NCI-H2171 treated with DMSO at 0.1 percent for 48 hours (cell line): ENCODE results near the gene STXBP1.
"Not testable (repeated sequence)": the region's sequence is repeated elsewhere in the genome, so short reads cannot be mapped to it uniquely, and the experiment has no call there.

Source experiments
- DNase-seq: peaks from one replicate; lab custom pipeline; 2025; lab: John Stamatoyannopoulos, UW

Gene STXBP1

GRCh38 chr9:127611899-127612790, at the start of gene STXBP1:
Gene STXBP1, plus strand, starts transcription at chr9:127612277. Its CDS starts 127 bp downstream, at chr9:127612404.
- peak; percentile 88 for DNase-seq

DNA sequence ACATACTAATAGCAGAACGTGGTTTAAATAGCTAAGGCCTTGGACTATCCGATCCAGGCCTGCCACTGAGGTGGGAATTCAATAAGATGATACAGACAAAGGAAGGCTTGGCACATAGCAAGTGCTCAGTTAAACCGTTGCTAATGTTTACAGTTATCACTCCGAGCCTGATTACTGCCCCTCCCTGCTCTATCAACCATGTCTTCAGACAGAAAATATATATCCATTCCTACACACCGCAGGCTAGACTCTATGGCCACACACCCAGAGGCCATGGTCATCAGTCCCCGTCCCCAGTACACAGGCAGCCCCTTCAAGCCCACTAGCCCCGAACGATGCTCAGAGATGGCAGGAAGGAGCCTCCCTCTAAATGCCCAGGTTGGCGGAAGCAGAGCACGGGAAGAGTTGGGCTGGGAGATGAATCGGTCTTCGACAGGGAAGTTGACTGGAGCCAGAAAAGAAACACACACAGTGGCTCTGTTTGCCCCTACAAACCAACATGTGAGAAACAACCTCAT, 49.7 kb upstream of the STXBP1 start:
- no peak for DNase-seq

- no peak for DNase-seq
These were observed 49.2 kb upstream of the STXBP1 start for GRCh38 chr9:127562841-127563401.

DNA sequence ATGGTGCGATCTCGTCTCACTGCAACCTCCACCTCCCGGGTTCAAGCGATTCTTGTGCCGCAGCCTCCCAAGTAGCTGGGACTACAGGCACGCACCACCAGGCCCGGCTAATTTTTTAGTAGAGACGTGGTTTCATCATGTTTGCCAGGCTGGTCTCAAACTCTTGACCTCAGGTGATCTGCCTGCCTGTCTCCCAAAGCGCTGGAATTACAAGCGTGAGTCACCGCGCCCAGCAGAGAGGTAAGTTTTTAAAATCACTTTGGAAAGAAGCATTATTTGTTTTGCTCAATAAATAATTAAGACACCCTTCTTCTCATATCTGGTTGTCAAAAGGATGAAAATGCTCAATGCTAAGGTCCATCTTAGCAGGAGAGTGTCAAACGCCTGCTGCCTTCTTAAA, 48.5 kb upstream of the STXBP1 start:
- no peak for DNase-seq

DNA sequence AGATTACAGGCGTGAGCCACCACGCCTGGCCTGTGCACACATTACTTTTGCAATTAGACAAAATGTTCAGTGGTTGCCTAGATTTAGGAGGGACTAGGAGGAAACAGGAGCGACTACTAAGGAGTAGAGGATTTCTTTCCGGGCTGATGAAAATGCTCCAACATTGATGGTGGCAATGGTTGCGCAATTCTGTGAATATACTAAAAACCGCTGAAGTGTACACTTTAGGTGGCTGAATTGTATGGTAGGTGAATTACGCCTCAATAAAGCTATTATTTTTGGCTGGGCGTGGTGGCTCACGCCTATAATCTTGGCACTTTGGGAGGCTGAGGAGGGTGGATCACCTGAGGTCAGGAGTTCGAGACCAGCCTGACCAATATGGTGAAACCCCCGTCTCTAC, 46.8 kb upstream of the STXBP1 start:
- DNase-seq = no peak

GRCh38 chr9:127566351-127567001, 45.6 kb upstream of the STXBP1 start:
- DNase-seq = no peak

GRCh38 chr9:127567035-127567729, 44.9 kb upstream of the STXBP1 start:
- DNase-seq = no peak

- DNase-seq = no peak
These were observed 44.1 kb upstream of the STXBP1 start for GRCh38 chr9:127567730-127568617.

DNA sequence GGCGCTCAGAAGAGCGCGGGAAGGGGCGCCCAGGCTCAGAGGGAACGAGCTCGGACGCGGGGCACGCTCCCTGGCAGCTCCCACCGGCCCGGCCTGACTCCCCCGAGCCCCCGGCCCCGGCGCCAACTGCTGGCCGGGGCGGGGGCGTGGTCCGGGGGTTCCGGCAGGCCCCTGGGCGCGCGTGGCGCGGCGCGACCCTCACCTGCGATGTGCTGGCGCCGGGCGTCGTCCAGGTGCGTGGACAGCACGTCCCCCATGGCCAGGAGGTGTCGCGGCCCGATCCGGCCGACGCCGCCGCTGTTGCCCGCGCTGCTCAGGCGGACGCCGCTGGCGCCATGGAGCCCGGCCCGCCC, 43.5 kb upstream of the STXBP1 start:
- no peak for DNase-seq

GRCh38 chr9:127568971-127569885, 42.8 kb upstream of the STXBP1 start:
- peak; percentile 90 for DNase-seq

GRCh38 chr9:127569886-127570401, 42.1 kb upstream of the STXBP1 start:
- DNase-seq = peak; percentile 80

DNA sequence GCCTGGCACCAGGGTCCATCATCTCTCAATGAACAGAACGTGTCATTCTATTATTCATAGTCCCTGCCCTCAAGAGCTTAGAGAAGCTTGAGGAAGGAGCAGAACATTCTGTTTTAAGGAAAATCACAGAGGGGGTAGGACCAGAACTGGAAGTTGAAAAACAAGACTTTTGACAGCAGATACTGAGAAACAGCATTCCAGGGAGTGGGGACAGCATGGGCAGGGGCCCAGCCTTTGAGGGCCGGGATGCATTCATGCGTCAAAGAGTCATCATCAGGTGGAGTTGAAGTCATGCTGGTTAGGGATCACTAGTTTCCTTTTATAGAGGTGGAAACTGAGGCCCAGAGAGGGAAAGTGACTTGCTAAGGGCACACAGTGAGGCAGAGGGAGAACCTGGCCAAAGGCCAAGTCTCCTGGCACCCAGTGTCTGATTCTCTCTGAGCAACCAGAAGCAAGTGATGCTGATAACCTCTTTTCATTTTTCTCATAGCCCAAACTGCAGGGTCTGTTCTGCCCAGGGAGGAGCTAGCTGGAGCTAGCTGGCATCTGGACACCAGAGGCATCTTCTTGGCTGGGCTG, 41.5 kb upstream of the STXBP1 start:
- peak; percentile 61 for DNase-seq

- no peak for DNase-seq
These were observed 40.1 kb upstream of the STXBP1 start for GRCh38 chr9:127571971-127572370.

DNA sequence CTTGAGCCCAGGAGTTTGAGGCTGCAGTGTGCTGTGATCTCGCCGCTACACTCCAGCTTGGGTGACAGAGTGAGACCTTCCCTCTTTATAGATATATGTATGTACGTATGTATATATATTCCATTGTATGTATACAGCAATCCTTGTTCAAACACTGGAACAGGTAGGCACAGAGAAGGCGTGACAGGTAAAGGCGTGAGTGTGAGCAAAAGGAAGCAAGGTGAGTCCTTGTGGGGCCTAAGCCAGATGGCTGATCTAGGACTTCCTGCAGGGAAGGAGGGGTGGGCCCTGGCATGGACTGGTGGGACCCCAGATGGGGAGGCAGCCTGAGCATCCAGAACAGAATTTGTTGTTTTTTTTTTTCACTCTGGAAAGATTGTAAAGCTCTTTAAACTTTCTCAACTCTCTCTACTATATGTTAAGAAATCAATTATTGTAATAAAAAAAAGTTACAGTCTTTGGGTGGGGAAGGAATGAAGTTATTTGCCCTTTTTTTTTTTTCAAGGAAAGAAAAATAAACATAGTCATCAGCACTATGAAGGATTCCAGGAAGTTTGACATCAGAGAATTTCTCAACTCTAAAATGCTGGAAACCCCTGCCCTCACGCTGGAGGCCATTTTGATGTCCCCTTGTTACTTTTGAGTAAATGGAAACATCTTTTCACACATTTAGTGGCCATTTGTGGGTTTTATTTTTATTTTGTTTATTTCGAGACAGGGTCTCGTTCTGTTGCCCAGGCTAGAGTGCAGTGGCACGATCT, 38.9 kb upstream of the STXBP1 start:
- peak; percentile 92 for DNase-seq

- peak; percentile 99 for DNase-seq
These were observed 37.7 kb upstream of the STXBP1 start for GRCh38 chr9:127574072-127574993.

DNA sequence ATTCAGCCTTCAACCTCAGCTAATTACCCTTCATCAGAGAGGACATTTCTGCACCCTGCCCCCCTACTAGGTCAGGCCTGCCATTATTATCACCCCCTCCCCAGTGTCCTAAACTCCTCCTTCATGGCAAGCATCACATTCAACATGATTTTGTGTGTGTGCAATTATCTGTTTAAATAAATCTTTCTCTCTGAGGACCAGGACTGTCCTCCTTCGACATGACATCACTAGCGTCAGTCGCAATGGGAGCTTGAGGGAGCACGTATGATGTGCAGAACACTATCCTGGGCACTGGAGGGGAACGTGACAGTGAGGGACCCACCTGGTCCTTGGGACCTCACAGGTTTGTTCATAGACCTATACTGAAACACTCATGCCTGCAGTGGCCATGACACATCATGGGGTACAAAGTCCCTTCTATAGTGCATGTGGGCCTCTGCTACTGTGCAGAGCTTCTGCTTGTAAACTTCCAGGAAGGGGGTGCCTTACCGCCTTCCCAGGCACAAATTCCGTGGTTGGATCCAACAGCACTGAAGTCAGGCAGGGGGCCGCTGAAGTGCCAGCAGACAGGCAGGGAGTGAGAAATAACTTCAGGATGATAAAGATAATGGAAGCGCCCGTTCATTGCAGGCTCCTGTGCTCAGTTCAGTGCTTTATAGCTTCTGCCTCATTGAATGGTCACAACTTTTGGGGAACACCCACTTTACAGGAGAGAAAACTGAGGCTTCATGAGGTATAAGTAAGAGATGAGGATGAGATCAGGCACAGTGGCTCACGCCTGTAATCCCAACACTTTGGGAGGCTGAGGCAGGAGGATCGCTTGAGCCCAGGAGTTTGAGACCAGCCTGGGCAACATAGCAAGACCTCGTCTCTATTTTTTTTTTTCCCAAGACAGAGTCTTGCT, 36.0 kb upstream of the STXBP1 start:
- no peak for DNase-seq

DNA sequence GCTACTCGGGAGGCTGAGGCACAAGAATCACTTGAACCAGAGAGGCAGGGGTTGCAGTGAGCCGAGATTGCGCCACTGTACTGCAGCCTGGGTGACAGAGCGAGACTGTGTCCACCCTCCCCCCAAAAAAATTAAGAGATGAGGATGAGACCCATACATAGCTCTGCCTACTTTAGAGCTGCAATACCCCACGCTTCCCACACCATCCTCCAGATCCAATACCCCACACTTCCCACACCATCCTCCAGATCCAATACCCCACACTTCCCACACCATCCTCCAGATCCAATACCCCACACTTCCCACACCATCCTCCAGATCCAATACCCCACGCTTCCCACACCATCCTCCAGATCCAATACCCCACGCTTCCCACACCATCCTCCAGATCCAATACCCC, 34.9 kb upstream of the STXBP1 start:
- DNase-seq = not testable (repeated sequence)
